HG03139 (cell line): ENCODE measurements around the gene CDK9.
A peak's percentile ranks its signal among the peaks of the same experiment; 100 is the strongest.
"Not testable (repeated sequence)": the region's sequence is repeated elsewhere in the genome, so short reads cannot be mapped to it uniquely, and the experiment has no call there.

ENCODE experiments used
- ATAC-seq: cut with Tn5 transposase; IDR thresholded peaks from one replicate; pipeline ENCODE4 v1.9.1; 2021; ENCODE audit not compliant: unreplicated experiment

Gene CDK9

DNA sequence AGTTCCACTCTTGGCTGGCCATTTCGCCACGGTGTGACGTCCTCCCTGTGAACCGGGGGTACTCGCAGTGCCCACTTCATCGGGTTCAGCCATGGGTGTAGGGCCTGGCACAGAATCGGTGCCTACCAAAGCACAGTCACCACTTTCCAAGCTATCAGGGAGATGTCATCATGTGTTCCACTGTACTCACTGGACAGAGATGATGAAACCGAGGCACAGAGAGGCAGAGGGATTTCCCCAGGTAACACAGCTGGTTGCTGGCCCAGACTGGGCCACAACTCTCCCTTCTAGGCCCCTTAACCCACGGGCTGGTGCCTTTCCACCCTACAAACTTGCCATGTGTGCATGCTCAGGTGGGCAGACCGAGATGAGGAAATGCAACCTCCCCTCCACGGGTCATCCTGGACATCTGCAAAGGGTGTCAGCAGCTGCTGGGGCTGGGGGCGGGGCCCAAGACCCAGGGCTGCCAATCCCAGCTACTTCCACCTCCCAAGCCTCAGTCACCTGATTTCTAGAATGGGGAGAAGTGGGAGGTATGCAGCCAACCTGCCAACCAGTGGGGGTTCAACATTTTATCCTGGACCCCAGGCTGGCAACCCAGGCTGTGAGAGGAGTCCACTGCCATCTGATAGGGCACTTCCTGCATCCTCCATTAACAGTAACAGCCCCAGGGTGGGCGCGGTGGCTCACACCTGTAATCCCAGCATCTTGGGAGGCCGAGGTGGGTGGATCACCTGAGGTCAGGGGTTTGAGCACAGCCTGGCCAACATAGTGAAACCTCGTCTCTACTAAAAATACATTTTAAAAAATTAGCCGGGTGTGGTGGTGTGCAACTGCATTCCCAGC is 6.5 kb upstream of the CDK9 start:
- ATAC-seq, result no peak

- ATAC-seq, result no peak
These were observed 5.5 kb upstream of the CDK9 start for GRCh38 chr9:127780126-127780885.

- not testable (repeated sequence) for ATAC-seq
These were observed 4.9 kb upstream of the CDK9 start for GRCh38 chr9:127780909-127781308.

GRCh38 chr9:127781806-127782205 is 4.0 kb upstream of the CDK9 start:
- no peak for ATAC-seq

DNA sequence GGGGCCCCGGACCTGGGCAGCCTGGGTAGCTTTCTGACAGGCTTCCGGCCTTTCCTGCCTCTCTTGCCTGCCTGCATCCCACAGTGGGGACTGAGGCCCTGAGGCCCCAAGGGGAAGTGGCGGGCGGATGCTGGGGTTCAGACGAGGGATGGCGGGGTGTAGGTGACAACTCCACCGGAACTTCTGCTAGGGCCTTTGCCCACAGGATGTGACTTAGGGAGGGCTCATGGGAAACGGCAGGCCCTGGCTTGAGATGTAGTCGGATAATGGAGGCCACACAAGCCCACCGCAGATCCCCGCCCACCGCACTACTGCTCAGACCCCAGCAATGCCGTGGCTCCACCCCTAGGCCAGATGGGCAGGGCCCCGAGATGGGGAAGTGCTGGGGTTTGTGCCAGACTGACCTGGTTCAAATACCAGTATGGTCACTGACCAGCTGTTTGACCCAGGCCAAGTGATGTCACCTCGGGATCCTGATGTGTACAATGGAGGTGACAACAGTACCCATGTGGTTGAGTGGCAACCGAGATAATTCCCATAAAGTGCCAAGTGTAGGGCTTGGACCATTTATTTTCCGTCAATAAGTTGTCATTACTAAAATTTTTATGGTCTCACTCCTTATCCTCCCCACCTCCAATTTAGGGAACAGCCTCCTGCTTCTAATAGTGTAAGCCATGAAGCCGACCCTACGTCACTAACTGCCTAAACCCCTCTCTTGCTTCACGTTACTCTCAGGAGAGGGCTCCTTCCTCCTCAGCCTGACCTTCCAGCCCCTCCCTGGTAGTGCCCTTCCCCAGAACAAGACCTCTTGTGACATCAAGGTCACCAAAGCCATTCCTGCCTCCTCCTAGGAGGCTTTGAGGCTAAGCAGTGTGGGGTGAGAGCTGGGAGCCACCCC is 2.5 kb upstream of the CDK9 start:
- no peak for ATAC-seq

DNA sequence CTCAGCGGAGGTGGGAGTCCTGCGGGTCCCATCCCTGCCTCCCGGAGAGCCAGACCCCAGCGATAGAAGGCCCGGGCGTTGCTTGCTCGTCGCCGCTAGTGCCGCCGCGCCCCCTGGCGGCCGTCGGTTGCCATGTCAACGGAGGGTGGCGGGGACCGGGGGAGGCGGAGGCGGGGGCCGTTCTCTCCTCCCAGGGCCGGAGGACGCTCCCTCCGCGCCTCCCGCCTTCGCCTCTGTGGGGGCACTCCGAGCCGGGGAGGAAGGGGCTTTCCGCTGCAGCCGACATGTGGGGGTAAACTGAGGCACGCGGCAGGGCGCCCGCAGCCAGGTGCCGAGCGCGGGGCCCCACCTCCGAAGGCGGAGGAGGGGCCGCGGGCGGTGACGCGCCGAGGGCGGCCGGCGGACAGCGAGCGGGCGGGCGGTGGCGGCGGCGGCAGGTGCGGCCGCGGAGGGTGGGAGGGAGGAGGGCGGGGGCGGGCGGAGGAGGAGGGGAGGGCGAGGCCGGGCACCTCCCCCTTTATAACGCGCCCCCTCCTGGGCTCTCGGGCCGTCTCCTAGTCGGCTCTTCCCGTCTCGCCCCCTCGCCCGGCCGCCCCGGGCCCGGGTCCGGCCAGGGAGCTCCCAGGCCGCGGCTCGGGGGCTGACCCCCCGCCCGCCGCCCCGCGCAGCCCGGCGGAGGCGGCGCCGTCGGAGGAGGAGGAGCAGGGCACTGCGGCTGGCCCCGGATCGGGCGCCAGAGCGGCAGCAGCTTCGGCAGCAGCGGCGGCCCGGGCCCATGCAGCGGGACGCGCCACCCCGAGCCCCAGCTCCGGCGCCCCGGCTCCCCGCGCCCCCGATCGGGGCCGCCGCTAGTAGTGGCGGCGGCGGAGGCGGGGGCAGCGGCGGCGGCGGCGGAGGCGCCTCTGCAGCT is 556 bp upstream of the CDK9 start:
- peak; percentile 41 for ATAC-seq

- ATAC-seq, result no peak
These were observed 905 bp downstream of the CDK9 start for GRCh38 chr9:127786773-127787104.

- no peak for ATAC-seq
These were observed 2.6 kb downstream of the CDK9 start for GRCh38 chr9:127788337-127789011.

DNA sequence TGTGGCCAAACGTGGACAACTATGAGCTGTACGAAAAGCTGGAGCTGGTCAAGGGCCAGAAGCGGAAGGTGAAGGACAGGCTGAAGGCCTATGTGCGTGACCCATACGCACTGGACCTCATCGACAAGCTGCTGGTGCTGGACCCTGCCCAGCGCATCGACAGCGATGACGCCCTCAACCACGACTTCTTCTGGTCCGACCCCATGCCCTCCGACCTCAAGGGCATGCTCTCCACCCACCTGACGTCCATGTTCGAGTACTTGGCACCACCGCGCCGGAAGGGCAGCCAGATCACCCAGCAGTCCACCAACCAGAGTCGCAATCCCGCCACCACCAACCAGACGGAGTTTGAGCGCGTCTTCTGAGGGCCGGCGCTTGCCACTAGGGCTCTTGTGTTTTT is 3.3 kb downstream of the CDK9 start:
- ATAC-seq, result no peak

- ATAC-seq, result no peak
These were observed 4.4 kb downstream of the CDK9 start for GRCh38 chr9:127790094-127790855.

GRCh38 chr9:127791085-127791484 is 5.3 kb downstream of the CDK9 start:
- ATAC-seq, result no peak

- no peak for ATAC-seq
These were observed 6.7 kb downstream of the CDK9 start for GRCh38 chr9:127792417-127793031.

DNA sequence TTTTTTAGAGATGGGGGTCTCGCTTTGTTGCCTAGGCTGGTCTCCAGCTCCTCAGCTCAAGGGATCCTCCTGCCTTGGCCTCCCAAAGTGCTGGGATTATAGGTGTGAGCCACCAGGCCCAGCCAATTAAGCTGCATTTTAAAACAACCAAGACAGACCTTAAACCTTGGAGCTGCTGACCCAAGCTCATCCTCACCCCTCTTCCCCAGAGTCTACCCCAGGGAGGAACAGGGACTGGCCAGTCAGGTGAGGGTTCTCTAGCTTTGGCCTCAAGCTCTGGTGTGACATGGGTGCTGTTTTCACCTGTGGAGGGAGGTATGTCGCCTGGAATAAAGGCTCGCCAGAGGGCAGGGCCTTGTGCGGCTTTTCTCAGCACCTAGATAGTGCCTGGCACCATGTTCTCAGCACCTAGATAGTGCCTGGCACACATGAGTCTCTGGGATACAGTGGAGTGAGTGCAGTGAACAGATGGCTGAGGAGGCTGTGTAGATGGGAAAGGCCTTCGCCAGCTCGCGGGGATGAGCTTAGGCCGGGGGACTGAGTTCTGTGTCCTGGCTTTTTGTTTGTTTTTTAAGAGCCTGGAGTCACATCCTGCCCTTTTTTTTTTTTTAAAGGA is 7.4 kb downstream of the CDK9 start:
- no peak for ATAC-seq

GRCh38 chr9:127794001-127794791 is 8.4 kb downstream of the CDK9 start:
- no peak for ATAC-seq

DNA sequence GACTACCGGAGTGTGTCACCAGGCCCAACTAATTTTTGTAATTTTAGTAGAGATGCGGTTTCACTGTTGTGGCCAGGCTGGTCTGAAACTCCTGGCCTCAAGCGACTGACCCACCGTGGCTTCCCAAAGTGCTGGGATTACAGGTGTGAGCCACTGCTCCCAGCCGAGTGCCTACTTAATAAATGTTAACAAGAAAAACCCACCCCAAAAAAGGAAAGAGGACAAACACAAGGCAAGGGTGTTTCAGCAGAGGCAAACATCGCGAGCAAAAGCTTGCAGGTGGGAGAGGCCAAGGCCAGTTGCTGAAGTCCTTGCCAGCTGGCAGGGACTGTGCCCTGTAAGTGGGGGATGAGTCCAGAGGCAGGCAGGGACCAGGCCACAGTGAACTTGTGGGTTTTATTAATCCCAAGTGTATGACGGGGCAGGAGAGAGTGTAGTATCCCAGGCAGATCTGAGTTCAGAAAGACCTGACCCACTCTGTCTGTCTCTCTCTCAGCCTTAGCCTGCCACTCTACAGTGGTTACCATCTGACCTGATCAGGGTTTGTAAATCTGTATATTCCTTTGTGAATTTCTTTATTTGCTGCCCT is 10.5 kb downstream of the CDK9 start:
- ATAC-seq, result no peak

GRCh38 chr9:127796852-127797370 is 11.1 kb downstream of the CDK9 start:
- ATAC-seq, result no peak
